ENCODE data around the gene RNF224. TPM values are rescaled to one million over a fixed set of nuclear protein-coding genes. Genes with fewer than 3 reads are reported as not detected.

Gene RNF224
- total and polyA plus RNA-seq, 2 of the 13 experiments (the other 11 are each of a cell fraction or from before 2014, with no cell fraction given): 0.09 TPM; not detected in 1

- TF ChIP-seq LCORL (IDR thresholded peaks at IDR 0.05) (no peak), LCORL (CRISPR knock-in tag; IDR thresholded peaks at IDR 0.05) (peak; percentile 74; the same call in 1 of the 2 replicates), FOXA3 (CRISPR knock-in tag; IDR thresholded peaks at IDR 0.05) (peak; percentile 85), ZBTB33 (CRISPR knock-in tag; IDR thresholded peaks at IDR 0.05) (peak; percentile 79), CEBPZ (IDR thresholded peaks at IDR 0.05; ENCODE audit: low read length) (no peak), TFDP1 (CRISPR knock-in tag; IDR thresholded peaks at IDR 0.05; ENCODE audit: borderline replicate concordance) (peak; percentile 69; the same call in 1 of the 2 replicates), KDM5B (CRISPR knock-in tag; IDR thresholded peaks at IDR 0.05; ENCODE audit: borderline replicate concordance) (peak; percentile 76; the same call in 1 of the 2 replicates), ZNF350 (CRISPR knock-in tag; IDR thresholded peaks at IDR 0.05; ENCODE audit: borderline replicate concordance, low read depth) (no peak; the same call in 1 of the 2 replicates), MAZ (IDR thresholded peaks at IDR 0.05; ENCODE audit: borderline replicate concordance, low read depth, low read length) (no peak; the same call in 1 of the 2 replicates), MAZ (CRISPR knock-in tag; IDR thresholded peaks at IDR 0.05; ENCODE audit: low read depth) (peak; percentile 85), SIX4 (CRISPR knock-in tag; IDR thresholded peaks at IDR 0.05) (peak; percentile 70), PHF8 (CRISPR knock-in tag; IDR thresholded peaks at IDR 0.05) (peak; percentile 91), ATF3 (CRISPR knock-in tag; IDR thresholded peaks at IDR 0.05) (peak; percentile 65; the same call in 1 of the 2 replicates), CBFB (CRISPR knock-in tag; IDR thresholded peaks at IDR 0.05) (peak; percentile 91), CBX1 (IDR thresholded peaks at IDR 0.05; ENCODE audit: low read depth) (peak; percentile 80), RARG (CRISPR knock-in tag; IDR thresholded peaks at IDR 0.05; ENCODE audit: low read depth) (no peak), ZNF597 (CRISPR knock-in tag; IDR thresholded peaks at IDR 0.05) (peak; percentile 84; the same call in 1 of the 2 replicates), SMAD1 (CRISPR knock-in tag; IDR thresholded peaks at IDR 0.05; ENCODE audit: borderline replicate concordance, low read depth) (0 out of 2 replicates have a peak, but pooled peaks have one; percentile 94), AKAP8 (CRISPR knock-in tag; IDR thresholded peaks at IDR 0.05) (peak; percentile 88), IKZF1 (IDR thresholded peaks at IDR 0.05) (no peak)
Measured at GRCh38 chr9:137188490-137189296, 38.6 kb upstream of the RNF224 start, which contains the start of the genes ANAPC2 and SSNA1 (continued).
